Endothelial cell of umbilical vein (primary cell): ENCODE measurements around the gene CAMTA1. TPM values are rescaled to one million over a fixed set of nuclear protein-coding genes. Genes with fewer than 3 reads are reported as not detected.

ENCODE experiments used
- BruUV-seq: library from RNA; stranded (reverse); fragments of 400-500 nt; replicated peaks from 2 replicates; lab custom pipeline; 2021; lab: Mats Ljungman, UMichigan
- CTCF ChIA-PET: fragments of 300-600, 350-600 bp; sonication (Branson Sonifier 250); formaldehyde crosslinking; loops from one replicate; lab custom pipeline; 2021; ENCODE audit warnings: antibody characterized with exemption, inconsistent platforms; lab: Charles Lee
- POLR2A ChIA-PET: fragments of 300-600, 350-600 bp; sonication (Branson Sonifier 250); formaldehyde crosslinking; loops from one replicate; lab custom pipeline; 2021; ENCODE audit warnings: antibody characterized with exemption, inconsistent platforms; lab: Charles Lee
- DNase-seq: peaks from one replicate; pipeline ENCODE4 v3.0.0-alpha.2; 2011; ENCODE audit warnings: low read depth, low spot score
- FAIRE-seq: peaks from 2 replicates; lab custom pipeline; 2011; peaks lifted over from hg19 to GRCh38; lab: Jason Lieb, UNC
- H2AFZ ChIP-seq: 2 replicates; pipeline ENCODE4 v1.6.0; 2012; ENCODE audit warnings: low read depth, low read length, control low read depth, inconsistent platforms
- H3K27ac ChIP-seq: 2 replicates; pipeline ENCODE4 v1.5.1; 2011; ENCODE audit warnings: low read depth, mild to moderate bottlenecking, control low read depth, low read length, moderate library complexity; ENCODE audit not compliant: insufficient read depth
- H3K27me3 ChIP-seq, 2 experiments: 2 replicates each; pipeline versions ENCODE4 v1.6.0 to v1.6.1; 2011; ENCODE audit warnings: low read length in 2 of 2, mixed read lengths in 1 of 2; ENCODE audit not compliant: control insufficient read depth in 2 of 2, insufficient read depth in 2 of 2
- H3K36me3 ChIP-seq, 2 experiments: 2 replicates in 1 of 2; 3 replicates in 1 of 2; pipeline ENCODE4 v1.5.1; 2011; ENCODE audit warnings: low read length in 2 of 2, mild to moderate bottlenecking in 1 of 2, moderate library complexity in 1 of 2; ENCODE audit not compliant: control insufficient read depth in 2 of 2, insufficient read depth in 2 of 2; ENCODE audit errors: extremely low read depth in 1 of 2
- H3K4me1 ChIP-seq: 3 replicates; pipeline ENCODE4 v1.5.1; 2011; ENCODE audit warnings: mild to moderate bottlenecking, low read length; ENCODE audit not compliant: control insufficient read depth, insufficient read depth; ENCODE audit errors: extremely low read depth
- H3K4me2 ChIP-seq: 2 replicates; pipeline ENCODE4 v1.6.1; 2011; ENCODE audit warnings: low read length, control low read depth, mixed read lengths; ENCODE audit not compliant: insufficient read depth
- H3K4me3 ChIP-seq, 3 experiments: fragments of 200-600 bp in 1 of 3; sonication (generic), shearing (Covaris generic) in 1 of 3; replicated peaks in 1 of 3; 2 replicates each; pipeline ENCODE4 v1.5.1; 2011 to 2016; ENCODE audit warnings: control low read depth in 3 of 3, low read length in 3 of 3, mild to moderate bottlenecking in 2 of 3, inconsistent platforms in 1 of 3, low read depth in 1 of 3, moderate library complexity in 1 of 3; ENCODE audit not compliant: insufficient read depth in 1 of 3
- H3K79me2 ChIP-seq: 2 replicates; pipeline ENCODE4 v1.6.0; 2012; ENCODE audit warnings: low read length, inconsistent platforms; ENCODE audit not compliant: control insufficient read depth, insufficient read depth
- H3K9ac ChIP-seq: replicated peaks from 2 replicates; pipeline ENCODE3; 2011; ENCODE audit warnings: low read length, control low read depth; ENCODE audit not compliant: insufficient read depth; ENCODE audit errors: extremely low read depth
- H3K9me1 ChIP-seq: replicated peaks from 3 replicates; pipeline ENCODE4 v1.6.0; 2011; ENCODE audit warnings: mild to moderate bottlenecking, low read length; ENCODE audit not compliant: control insufficient read depth, insufficient read depth; ENCODE audit errors: extremely low read depth
- H3K9me3 ChIP-seq: replicated peaks from 2 replicates; pipeline ENCODE4 v1.5.1; 2012; ENCODE audit warnings: low read length, inconsistent platforms; ENCODE audit not compliant: control insufficient read depth, insufficient read depth
- H4K20me1 ChIP-seq: replicated peaks from 2 replicates; pipeline ENCODE3; 2011; ENCODE audit warnings: mild to moderate bottlenecking, low read length; ENCODE audit not compliant: control insufficient read depth, insufficient read depth; ENCODE audit errors: extremely low read depth
- EZH2 ChIP-seq: IDR thresholded peaks from 2 replicates; pipeline ENCODE4 v1.6.1; 2012; ENCODE audit warnings: borderline replicate concordance, low read depth, mild to moderate bottlenecking, moderate library complexity, low read length, inconsistent platforms; ENCODE audit not compliant: severe bottlenecking
- GATA2 ChIP-seq: IDR thresholded peaks from 2 replicates; pipeline ENCODE4 v1.7.0; 2011; ENCODE audit warnings: low read depth, mild to moderate bottlenecking, moderate library complexity, mixed read lengths, low read length; ENCODE audit not compliant: insufficient read length, insufficient read depth
- JUN ChIP-seq: IDR thresholded peaks from 2 replicates; pipeline ENCODE4 v1.6.1; 2011; ENCODE audit warnings: borderline replicate concordance, low read depth; ENCODE audit not compliant: insufficient read length, insufficient read depth
- MYC ChIP-seq: IDR thresholded peaks from one replicate; pipeline ENCODE4 v1.6.1; 2011; ENCODE audit warnings: mild to moderate bottlenecking, low read depth, low read length
- POLR2A ChIP-seq: IDR thresholded peaks from 2 replicates; pipeline ENCODE4 v1.6.1; 2012; ENCODE audit warnings: low read depth, mild to moderate bottlenecking, control low read depth, low read length
- POLR2AphosphoS5 ChIP-seq: IDR thresholded peaks from 2 replicates; pipeline ENCODE4 v1.6.1; 2012; ENCODE audit warnings: low read depth, mild to moderate bottlenecking, control low read depth, low read length, moderate library complexity; ENCODE audit not compliant: insufficient read depth
- dilution Hi-C: fragments of 300-500 bp; cut with MboI; formaldehyde crosslinking; loops from one replicate; pipeline ENCODE4 v1.15.0; 2019; ENCODE audit warnings: low sequenced_read_pairs; ENCODE audit not compliant: extremely low pct_ligation_motif_present
- intact Hi-C: fragments of 100-400 bp; cut with micrococcal nuclease; formaldehyde crosslinking; loops from one replicate; pipeline ENCODE4 v1.10.0; 2022
- polyA plus RNA-seq, 4 experiments: library from polyadenylated mRNA; depleted of rRNA in 3 of 4; stranded (reverse) in 3 of 4; unstranded in 1 of 4; fragments of >200 nt; gene quantifications; 2 replicates each; pipeline versions ENCODE4 v1.2.1 to v1.2.3, GENCODE V29; 2011 to 2012; ENCODE audit warnings: missing spikeins in 1 of 4
- total RNA-seq: library from RNA; stranded (reverse); gene quantifications from 2 replicates; pipeline ENCODE4 v1.2.3, GENCODE V29; 2021
- TF ChIP-seq, protein P1 (sequence below), 2 donors: IDR thresholded peaks; 1 replicate in 1 of 2; 2 replicates in 1 of 2; pipeline ENCODE4 v1.5.1; 2011; ENCODE audit warnings: low read length in 2 of 2, mild to moderate bottlenecking in 2 of 2, moderate library complexity in 2 of 2, control low read depth in 1 of 2, inconsistent platforms in 1 of 2, low read depth in 1 of 2; ENCODE audit not compliant: insufficient read depth in 1 of 2; ENCODE audit errors: extremely low read depth in 1 of 2
- TF ChIP-seq, protein P2 (sequence below): IDR thresholded peaks from 2 replicates; pipeline ENCODE4 v1.6.1; 2011; ENCODE audit not compliant: insufficient read depth, insufficient read length

CAMTA1 gene
- total and polyA plus RNA-seq, 2 donors (not counting 3 experiments of a cell fraction or from before 2014, with no cell fraction given) = 50.8 to 92.7 TPM

DNA sequence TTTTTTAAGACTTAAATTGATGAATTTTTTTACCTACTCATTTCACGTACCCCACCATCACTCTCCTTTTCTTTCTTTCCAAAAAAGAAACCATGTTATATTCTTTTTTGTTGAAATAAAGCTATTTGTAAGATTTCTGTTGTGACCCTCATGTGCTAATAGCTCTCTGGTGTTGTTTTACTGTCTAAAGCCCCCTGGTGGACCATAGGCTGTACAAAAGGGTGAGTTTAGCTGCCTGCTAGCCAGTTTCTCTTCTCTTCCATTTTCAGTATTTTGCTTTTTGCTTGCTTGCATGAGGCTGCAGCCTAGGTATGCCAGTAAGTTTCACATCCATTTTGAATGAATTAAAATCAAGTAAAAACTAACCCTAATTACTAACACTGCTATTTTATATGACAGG, 970.2 kb downstream of the CAMTA1 start:
- no peak overlapping the region for H3K9ac ChIP-seq
- CTCF ChIA-PET = interaction anchor here (0.7 to 9.9 kb wide), 12 partner anchors 9 to 147 kb away, joined by 3 to 674 read pairs (median 5); partner anchors contain the start of gene VAMP3
- POLR2A ChIA-PET = no interaction called here
- no peaks in the 10 kb centered on the region for H3K4me1 ChIP-seq
- dilution Hi-C loops = no loop called here
- H3K79me2 ChIP-seq = no peaks in the 10 kb centered on the region
- TF ChIP-seq EZH2 (no peak), JUN (no peak)
- TF ChIP-seq, protein P1, sequence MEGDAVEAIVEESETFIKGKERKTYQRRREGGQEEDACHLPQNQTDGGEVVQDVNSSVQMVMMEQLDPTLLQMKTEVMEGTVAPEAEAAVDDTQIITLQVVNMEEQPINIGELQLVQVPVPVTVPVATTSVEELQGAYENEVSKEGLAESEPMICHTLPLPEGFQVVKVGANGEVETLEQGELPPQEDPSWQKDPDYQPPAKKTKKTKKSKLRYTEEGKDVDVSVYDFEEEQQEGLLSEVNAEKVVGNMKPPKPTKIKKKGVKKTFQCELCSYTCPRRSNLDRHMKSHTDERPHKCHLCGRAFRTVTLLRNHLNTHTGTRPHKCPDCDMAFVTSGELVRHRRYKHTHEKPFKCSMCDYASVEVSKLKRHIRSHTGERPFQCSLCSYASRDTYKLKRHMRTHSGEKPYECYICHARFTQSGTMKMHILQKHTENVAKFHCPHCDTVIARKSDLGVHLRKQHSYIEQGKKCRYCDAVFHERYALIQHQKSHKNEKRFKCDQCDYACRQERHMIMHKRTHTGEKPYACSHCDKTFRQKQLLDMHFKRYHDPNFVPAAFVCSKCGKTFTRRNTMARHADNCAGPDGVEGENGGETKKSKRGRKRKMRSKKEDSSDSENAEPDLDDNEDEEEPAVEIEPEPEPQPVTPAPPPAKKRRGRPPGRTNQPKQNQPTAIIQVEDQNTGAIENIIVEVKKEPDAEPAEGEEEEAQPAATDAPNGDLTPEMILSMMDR (IDR thresholded peaks at IDR 0.05; ENCODE audit: extremely low read depth in 1 of 2, insufficient read depth in 1 of 2, low read depth in 1 of 2, low read length in 2 of 2) = peak; percentile 8 to 52
- TF ChIP-seq, protein P2, sequence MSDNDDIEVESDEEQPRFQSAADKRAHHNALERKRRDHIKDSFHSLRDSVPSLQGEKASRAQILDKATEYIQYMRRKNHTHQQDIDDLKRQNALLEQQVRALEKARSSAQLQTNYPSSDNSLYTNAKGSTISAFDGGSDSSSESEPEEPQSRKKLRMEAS = no peak
- no peaks in the 10 kb centered on the region for H3K36me3 ChIP-seq
- DNase-seq (peak; percentile 7), FAIRE-seq (no peak)
- H3K4me3 ChIP-seq = no peak overlapping the region
- no peak overlapping the region for H2AFZ ChIP-seq
- H3K27ac ChIP-seq = no peak overlapping the region
- H3K4me2 ChIP-seq = no peak overlapping the region
- H4K20me1 ChIP-seq = no peaks in the 10 kb centered on the region
- no peaks in the 10 kb centered on the region for H3K9me3 ChIP-seq
- no peaks in the 10 kb centered on the region for H3K27me3 ChIP-seq
- H3K9me1 ChIP-seq = no peaks in the 10 kb centered on the region
- intact Hi-C loops = no loop called here
- BruUV-seq = no TSS peak

GRCh38 chr1:7760245-7760644, 975.0 kb downstream of the CAMTA1 start:
- no peaks in the 10 kb centered on the region for H3K9me1 ChIP-seq
- no peak overlapping the region for H3K9ac ChIP-seq
- H3K36me3 ChIP-seq = no peaks in the 10 kb centered on the region
- ChIA-PET POLR2A (no interaction called here), CTCF (interaction anchor here (1.4 to 4.7 kb wide), 2 partner anchors 9 to 91 kb away, joined by 3 to 52 read pairs; no protein-coding TSS in a partner anchor)
- dilution Hi-C loops = no loop called here
- FAIRE-seq (peak; percentile 38), DNase-seq (peak; percentile 55)
- no peak overlapping the region for H2AFZ ChIP-seq
- peak overlapping the region; percentile 43 for H3K27ac ChIP-seq
- H4K20me1 ChIP-seq = no peaks in the 10 kb centered on the region
- intact Hi-C loops = loop anchor here (10.0 kb wide), 1 partner anchor 215 kb away; no protein-coding TSS in a partner anchor
- no peaks in the 10 kb centered on the region for H3K79me2 ChIP-seq
- no peaks in the 10 kb centered on the region for H3K9me3 ChIP-seq
- TF ChIP-seq POLR2AphosphoS5 = no peak
- no peak for TF ChIP-seq GATA2
- TF ChIP-seq JUN = peak; percentile 25
- no peak for TF ChIP-seq MYC
- no peak for TF ChIP-seq EZH2
- TF ChIP-seq POLR2A = no peak
- H3K4me1 ChIP-seq = no peaks in the 10 kb centered on the region
- peak overlapping the region; percentile 9 for H3K4me2 ChIP-seq
- BruUV-seq = no TSS peak
- H3K4me3 ChIP-seq = no peak overlapping the region
- no peaks in the 10 kb centered on the region for H3K27me3 ChIP-seq
